Breast epithelium (tissue), 3 donors: ENCODE results near the gene DGCR8.

Experiments
- POLR2A ChIP-seq: fragments of 450-650 bp; IDR thresholded peaks from one replicate; pipeline ENCODE4 v1.6.1; 2016; ENCODE audit warnings: antibody characterized with exemption, mild to moderate bottlenecking, moderate library complexity
- TF ChIP-seq, protein P1 (sequence below), 3 donors: fragments of 450-650 bp; IDR thresholded peaks; one replicate each; pipeline ENCODE4 v1.5.1; 2016 to 2017; ENCODE audit warnings: antibody characterized with exemption in 3 of 3, mild to moderate bottlenecking in 3 of 3, moderate library complexity in 3 of 3

- TF ChIP-seq, protein P1, sequence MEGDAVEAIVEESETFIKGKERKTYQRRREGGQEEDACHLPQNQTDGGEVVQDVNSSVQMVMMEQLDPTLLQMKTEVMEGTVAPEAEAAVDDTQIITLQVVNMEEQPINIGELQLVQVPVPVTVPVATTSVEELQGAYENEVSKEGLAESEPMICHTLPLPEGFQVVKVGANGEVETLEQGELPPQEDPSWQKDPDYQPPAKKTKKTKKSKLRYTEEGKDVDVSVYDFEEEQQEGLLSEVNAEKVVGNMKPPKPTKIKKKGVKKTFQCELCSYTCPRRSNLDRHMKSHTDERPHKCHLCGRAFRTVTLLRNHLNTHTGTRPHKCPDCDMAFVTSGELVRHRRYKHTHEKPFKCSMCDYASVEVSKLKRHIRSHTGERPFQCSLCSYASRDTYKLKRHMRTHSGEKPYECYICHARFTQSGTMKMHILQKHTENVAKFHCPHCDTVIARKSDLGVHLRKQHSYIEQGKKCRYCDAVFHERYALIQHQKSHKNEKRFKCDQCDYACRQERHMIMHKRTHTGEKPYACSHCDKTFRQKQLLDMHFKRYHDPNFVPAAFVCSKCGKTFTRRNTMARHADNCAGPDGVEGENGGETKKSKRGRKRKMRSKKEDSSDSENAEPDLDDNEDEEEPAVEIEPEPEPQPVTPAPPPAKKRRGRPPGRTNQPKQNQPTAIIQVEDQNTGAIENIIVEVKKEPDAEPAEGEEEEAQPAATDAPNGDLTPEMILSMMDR (IDR thresholded peaks at IDR 0.05): no peak
- no peak for TF ChIP-seq POLR2A
Observed at GRCh38 chr22:20094197-20094807, 14.3 kb downstream of the DGCR8 start.
